HG03175 (cell line): ENCODE measurements around the gene ENC1.

Experiments
- ATAC-seq: cut with Tn5 transposase; IDR thresholded peaks from one replicate; pipeline ENCODE4 v1.9.1; 2021; ENCODE audit warnings: mild to moderate bottlenecking, moderate library complexity; ENCODE audit not compliant: unreplicated experiment

ENC1 gene

DNA sequence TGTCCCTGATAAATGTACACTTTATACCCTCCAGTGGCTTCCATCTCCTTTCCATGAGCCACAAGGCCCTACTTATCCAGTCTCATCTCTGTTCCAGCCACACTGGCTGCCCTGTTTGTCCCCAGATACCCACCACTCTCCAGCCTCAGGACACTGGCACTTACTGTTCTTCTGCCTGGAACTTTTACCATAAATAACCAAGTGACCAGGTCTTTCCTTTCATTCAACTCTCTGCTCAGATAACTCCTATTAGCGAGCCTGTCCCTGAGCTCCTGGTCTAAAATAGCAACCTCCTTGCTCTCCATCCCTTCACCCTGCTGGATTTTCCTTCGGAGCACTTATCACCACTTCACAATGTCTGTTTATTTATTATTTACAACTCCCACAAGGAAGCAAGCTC, 16.6 kb upstream of the ENC1 start:
- ATAC-seq = no peak

GRCh38 chr5:74655716-74656115, 15.2 kb upstream of the ENC1 start:
- no peak for ATAC-seq

DNA sequence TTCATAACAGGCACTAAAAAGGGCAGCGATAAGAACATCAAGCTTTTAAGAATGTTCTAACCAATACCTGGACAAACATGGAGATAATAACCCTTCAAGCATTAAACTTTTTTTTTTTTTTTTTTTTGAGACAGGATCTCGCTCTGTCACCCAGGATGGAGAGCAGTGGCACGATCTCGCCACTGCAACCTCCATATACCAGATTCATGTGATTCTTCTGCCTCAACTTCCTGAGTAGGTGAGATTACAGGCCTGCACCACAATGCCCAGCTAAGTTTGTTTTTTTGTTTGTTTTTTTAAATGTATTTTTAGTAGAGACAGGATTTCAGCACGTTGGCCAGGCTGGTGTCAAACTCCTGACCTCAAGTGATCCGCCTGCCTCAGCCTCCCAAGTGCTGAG, 14.7 kb upstream of the ENC1 start:
- ATAC-seq = no peak

DNA sequence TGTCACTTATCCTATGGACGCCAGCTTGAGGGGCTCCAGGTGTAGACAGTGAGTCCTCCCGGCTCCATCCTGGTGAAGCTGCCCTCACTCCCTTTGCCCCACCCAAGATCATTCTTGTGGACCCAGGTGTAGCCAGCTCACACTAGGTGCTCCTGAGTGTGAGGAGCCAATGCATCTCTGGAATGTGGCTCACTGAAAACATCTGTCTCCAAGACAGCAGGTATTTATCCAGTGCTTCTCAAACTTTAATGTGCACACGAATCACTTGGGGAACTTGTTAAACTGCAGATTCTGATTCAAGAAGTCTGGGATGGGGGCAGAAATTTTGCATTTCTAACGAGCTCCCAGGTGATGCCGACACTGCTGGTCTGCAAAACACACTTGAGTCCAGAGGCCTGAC, 13.5 kb upstream of the ENC1 start:
- ATAC-seq = no peak

DNA sequence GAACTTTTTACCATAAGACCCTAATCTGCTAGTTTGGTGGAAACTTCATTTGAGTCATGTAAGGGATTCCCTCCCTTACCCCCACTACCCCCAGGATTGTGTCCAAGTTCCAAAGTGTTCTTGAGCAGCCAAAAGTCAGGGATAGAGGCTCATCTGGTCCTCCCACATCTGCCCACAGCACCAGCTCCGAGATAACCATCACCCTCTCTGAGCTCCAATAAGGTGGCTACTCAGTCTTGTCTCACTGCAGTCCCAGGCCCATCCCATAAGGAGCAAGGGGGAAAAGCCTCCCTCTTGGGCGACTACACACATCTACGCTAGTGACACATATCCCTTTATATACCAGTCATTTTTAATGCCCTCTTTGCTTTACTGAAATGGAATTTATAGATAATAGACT, 12.0 kb upstream of the ENC1 start:
- no peak for ATAC-seq

DNA sequence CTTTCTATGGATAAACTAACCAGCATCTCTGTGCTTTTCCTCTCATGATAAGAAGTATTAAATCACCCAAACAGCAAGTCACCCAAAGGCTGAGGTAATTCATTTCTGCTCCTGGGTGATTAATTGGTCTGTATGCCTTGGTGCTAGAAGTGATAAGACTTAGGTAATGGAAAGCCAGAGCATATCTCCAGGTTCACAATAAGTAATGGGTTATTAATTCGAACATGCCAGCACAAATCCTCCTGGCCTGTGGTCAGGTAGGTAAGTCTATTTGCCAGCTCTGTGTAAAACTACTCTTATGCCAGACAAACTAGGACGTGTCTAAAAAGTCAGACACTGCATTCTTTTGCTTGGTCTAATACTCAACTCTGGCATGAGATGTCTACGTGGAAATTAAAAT, 11.2 kb upstream of the ENC1 start:
- no peak for ATAC-seq

GRCh38 chr5:74649421-74649973, 9.0 kb upstream of the ENC1 start:
- ATAC-seq = no peak

DNA sequence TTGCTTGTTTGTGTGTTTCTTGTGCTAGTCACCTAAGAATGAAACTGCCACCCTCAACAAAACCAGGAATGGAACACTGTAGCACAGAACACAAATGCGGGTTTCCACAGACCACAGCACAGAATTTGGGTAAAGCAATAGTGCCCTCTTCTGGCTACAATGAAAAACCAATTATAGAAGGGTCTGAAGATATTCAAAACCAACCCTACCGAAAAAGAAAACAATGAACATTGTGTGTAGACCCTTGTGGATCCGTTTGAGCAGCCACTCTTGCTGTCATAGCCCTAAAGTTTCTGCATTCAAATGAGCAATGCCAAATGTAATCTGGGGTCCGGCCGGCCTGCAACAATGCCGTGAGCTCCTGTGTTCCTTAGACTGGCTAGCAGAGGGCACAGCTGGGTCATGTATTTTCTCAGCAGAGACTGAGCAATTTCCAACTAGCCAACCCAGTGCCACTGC, 8.3 kb upstream of the ENC1 start:
- ATAC-seq = peak; percentile 70

GRCh38 chr5:74647096-74647495, 6.6 kb upstream of the ENC1 start:
- no peak for ATAC-seq

DNA sequence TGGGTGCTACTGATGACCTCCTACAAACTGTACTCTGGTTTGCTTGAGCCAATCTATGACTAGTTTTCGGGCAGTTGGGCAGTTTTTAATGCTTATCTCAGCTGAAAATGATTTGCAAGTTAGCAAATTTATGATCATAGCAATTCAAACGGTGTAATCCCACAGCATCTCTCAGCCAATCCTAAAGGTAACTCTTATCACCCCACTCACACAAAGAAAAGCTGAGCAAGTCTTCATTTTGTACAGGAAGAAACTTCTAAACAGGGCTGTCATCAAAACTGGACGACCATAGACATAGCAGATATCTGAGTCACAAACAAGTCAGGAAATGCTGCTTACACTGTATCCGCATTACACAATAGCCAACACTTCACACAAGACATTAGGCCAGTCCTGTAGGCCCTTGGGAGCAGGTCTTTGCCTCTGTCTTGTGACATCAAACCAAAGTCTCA, 2.6 kb upstream of the ENC1 start:
- ATAC-seq = no peak

DNA sequence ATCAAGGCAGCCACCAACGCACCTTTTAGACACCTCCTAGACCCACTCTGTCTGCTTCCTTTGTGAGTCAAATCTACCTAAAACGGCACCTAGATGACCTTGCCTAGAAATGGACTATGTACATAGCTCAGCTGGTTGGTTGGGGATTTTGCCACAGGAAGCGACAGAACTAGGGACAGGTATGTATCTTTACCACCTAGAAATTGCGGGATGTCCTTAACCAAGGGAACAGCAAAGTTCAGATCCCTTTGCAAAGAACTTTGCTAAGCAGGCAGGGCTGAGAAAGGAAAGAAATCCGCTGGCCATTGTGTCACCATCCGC, 2.0 kb upstream of the ENC1 start:
- no peak for ATAC-seq

- ATAC-seq = no peak
These were observed 1.4 kb upstream of the ENC1 start for GRCh38 chr5:74641735-74642542.

- peak; percentile 25 for ATAC-seq
These were observed 616 bp upstream of the ENC1 start for GRCh38 chr5:74640954-74641734.

DNA sequence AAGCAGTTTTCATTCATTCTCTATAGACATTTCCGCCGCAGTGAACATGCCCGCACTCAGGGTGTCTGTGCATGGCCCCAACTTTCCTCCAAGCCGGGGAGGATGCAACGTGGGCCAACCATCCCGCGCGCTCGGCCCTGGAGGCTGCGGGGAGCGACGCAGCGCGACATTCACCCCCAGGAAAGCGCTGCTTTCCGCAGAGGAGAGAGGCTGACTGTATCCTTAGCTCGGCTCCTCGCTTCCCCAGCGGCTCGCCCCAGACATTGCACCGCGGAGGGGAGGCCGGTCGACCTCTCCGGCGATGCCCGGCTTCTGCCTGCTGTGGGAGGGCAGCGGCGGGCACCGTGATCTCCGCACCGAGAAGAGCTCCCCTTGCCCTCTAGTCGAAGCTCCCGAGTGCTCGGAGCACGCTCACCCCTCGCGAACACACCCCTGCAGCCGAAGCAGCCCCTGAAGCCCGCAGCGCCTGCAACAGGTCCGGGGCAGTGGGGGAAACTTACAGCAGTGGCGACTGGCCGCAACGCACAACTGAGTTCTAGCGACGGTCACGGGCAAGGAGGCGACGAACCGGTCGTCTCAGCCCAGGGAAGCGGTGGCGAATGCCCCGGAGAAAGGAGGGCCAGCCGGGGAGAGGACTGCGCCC, 600 bp downstream of the ENC1 start:
- ATAC-seq = peak; percentile 32

GRCh38 chr5:74638970-74639806, 1.3 kb downstream of the ENC1 start:
- peak; percentile 27 for ATAC-seq

- ATAC-seq = no peak
These were observed 2.0 kb downstream of the ENC1 start for GRCh38 chr5:74638544-74638969.

DNA sequence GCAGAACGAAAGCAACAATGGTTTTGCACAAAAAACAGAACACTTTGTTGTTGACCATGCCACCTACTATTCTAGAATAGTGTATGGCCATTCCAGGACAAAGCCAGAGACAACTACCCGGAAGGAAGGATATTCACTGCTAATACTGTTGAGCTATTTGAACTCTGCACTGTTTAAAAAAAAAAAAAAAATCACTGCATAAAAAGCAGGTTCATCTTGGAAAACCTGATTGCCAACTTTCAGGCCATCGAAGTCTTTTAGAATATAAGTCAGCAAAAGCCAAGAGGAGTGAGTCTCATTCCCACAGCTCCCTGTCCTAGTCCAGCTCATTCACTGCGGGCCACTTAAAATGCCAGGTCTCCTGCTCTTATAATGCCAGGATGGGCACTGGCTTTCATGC, 4.0 kb downstream of the ENC1 start:
- ATAC-seq = no peak

DNA sequence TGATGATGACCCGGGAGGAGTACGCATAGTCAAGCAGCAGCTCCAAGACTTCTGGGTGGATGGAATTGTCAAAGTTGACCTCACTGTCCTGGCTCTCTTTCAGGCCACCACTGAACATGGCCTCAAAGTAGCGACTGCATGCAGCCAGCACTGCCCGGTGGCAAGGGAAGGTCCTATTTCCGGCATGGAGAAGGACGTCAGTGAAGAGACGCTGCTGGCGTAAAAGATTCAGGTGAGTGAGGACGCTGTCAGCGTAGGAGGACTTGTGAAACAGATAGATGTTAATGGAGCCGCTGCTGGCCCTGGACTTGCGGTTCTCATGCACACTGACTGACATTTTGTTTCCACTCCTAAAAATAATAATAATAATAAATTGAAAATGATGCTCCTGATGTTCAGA, 4.4 kb downstream of the ENC1 start:
- no peak for ATAC-seq

- ATAC-seq = no peak
These were observed 5.8 kb downstream of the ENC1 start for GRCh38 chr5:74634611-74635286.

- ATAC-seq = no peak
These were observed 6.8 kb downstream of the ENC1 start for GRCh38 chr5:74633695-74634094.
